Endothelial cell of umbilical vein (primary cell): ENCODE measurements around the gene MARK1. TPM values are rescaled to one million over a fixed set of nuclear protein-coding genes. Genes with fewer than 3 reads are reported as not detected.

Experiments
- BruUV-seq: library from RNA; stranded (reverse); fragments of 400-500 nt; replicated peaks from 2 replicates; lab custom pipeline; 2021; lab: Mats Ljungman, UMichigan
- CTCF ChIA-PET: fragments of 300-600, 350-600 bp; sonication (Branson Sonifier 250); formaldehyde crosslinking; loops from one replicate; lab custom pipeline; 2021; ENCODE audit warnings: antibody characterized with exemption, inconsistent platforms; lab: Charles Lee
- POLR2A ChIA-PET: fragments of 300-600, 350-600 bp; sonication (Branson Sonifier 250); formaldehyde crosslinking; loops from one replicate; lab custom pipeline; 2021; ENCODE audit warnings: antibody characterized with exemption, inconsistent platforms; lab: Charles Lee
- DNase-seq: peaks from one replicate; pipeline ENCODE4 v3.0.0-alpha.2; 2011; ENCODE audit warnings: low read depth, low spot score
- FAIRE-seq: peaks from 2 replicates; lab custom pipeline; 2011; peaks lifted over from hg19 to GRCh38; lab: Jason Lieb, UNC
- H2AFZ ChIP-seq: 2 replicates; pipeline ENCODE4 v1.6.0; 2012; ENCODE audit warnings: low read depth, low read length, control low read depth, inconsistent platforms
- H3K27ac ChIP-seq: 2 replicates; pipeline ENCODE4 v1.5.1; 2011; ENCODE audit warnings: low read depth, mild to moderate bottlenecking, control low read depth, low read length, moderate library complexity; ENCODE audit not compliant: insufficient read depth
- H3K27me3 ChIP-seq, 2 experiments: 2 replicates each; pipeline versions ENCODE4 v1.6.0 to v1.6.1; 2011; ENCODE audit warnings: low read length in 2 of 2, mixed read lengths in 1 of 2; ENCODE audit not compliant: control insufficient read depth in 2 of 2, insufficient read depth in 2 of 2
- H3K36me3 ChIP-seq, 2 experiments: 2 replicates in 1 of 2; 3 replicates in 1 of 2; pipeline ENCODE4 v1.5.1; 2011; ENCODE audit warnings: low read length in 2 of 2, mild to moderate bottlenecking in 1 of 2, moderate library complexity in 1 of 2; ENCODE audit not compliant: control insufficient read depth in 2 of 2, insufficient read depth in 2 of 2; ENCODE audit errors: extremely low read depth in 1 of 2
- H3K4me1 ChIP-seq: 3 replicates; pipeline ENCODE4 v1.5.1; 2011; ENCODE audit warnings: mild to moderate bottlenecking, low read length; ENCODE audit not compliant: control insufficient read depth, insufficient read depth; ENCODE audit errors: extremely low read depth
- H3K4me2 ChIP-seq: 2 replicates; pipeline ENCODE4 v1.6.1; 2011; ENCODE audit warnings: low read length, control low read depth, mixed read lengths; ENCODE audit not compliant: insufficient read depth
- H3K4me3 ChIP-seq, 3 experiments: fragments of 200-600 bp in 1 of 3; sonication (generic), shearing (Covaris generic) in 1 of 3; replicated peaks in 1 of 3; 2 replicates each; pipeline ENCODE4 v1.5.1; 2011 to 2016; ENCODE audit warnings: control low read depth in 3 of 3, low read length in 3 of 3, mild to moderate bottlenecking in 2 of 3, inconsistent platforms in 1 of 3, low read depth in 1 of 3, moderate library complexity in 1 of 3; ENCODE audit not compliant: insufficient read depth in 1 of 3
- H3K79me2 ChIP-seq: 2 replicates; pipeline ENCODE4 v1.6.0; 2012; ENCODE audit warnings: low read length, inconsistent platforms; ENCODE audit not compliant: control insufficient read depth, insufficient read depth
- H3K9ac ChIP-seq: replicated peaks from 2 replicates; pipeline ENCODE3; 2011; ENCODE audit warnings: low read length, control low read depth; ENCODE audit not compliant: insufficient read depth; ENCODE audit errors: extremely low read depth
- H3K9me1 ChIP-seq: replicated peaks from 3 replicates; pipeline ENCODE4 v1.6.0; 2011; ENCODE audit warnings: mild to moderate bottlenecking, low read length; ENCODE audit not compliant: control insufficient read depth, insufficient read depth; ENCODE audit errors: extremely low read depth
- H3K9me3 ChIP-seq: replicated peaks from 2 replicates; pipeline ENCODE4 v1.5.1; 2012; ENCODE audit warnings: low read length, inconsistent platforms; ENCODE audit not compliant: control insufficient read depth, insufficient read depth
- H4K20me1 ChIP-seq: replicated peaks from 2 replicates; pipeline ENCODE3; 2011; ENCODE audit warnings: mild to moderate bottlenecking, low read length; ENCODE audit not compliant: control insufficient read depth, insufficient read depth; ENCODE audit errors: extremely low read depth
- CTCF ChIP-seq, 2 donors: IDR thresholded peaks; 1 replicate in 1 of 2; 2 replicates in 1 of 2; pipeline ENCODE4 v1.5.1; 2011; ENCODE audit warnings: low read length in 2 of 2, mild to moderate bottlenecking in 2 of 2, moderate library complexity in 2 of 2, control low read depth in 1 of 2, inconsistent platforms in 1 of 2, low read depth in 1 of 2; ENCODE audit not compliant: insufficient read depth in 1 of 2; ENCODE audit errors: extremely low read depth in 1 of 2
- EZH2 ChIP-seq: IDR thresholded peaks from 2 replicates; pipeline ENCODE4 v1.6.1; 2012; ENCODE audit warnings: borderline replicate concordance, low read depth, mild to moderate bottlenecking, moderate library complexity, low read length, inconsistent platforms; ENCODE audit not compliant: severe bottlenecking
- FOS ChIP-seq: IDR thresholded peaks from 2 replicates; pipeline ENCODE4 v1.6.1; 2011; ENCODE audit warnings: mild to moderate bottlenecking, low read length, moderate library complexity, borderline replicate concordance; ENCODE audit not compliant: insufficient read depth
- GATA2 ChIP-seq: IDR thresholded peaks from 2 replicates; pipeline ENCODE4 v1.7.0; 2011; ENCODE audit warnings: low read depth, mild to moderate bottlenecking, moderate library complexity, mixed read lengths, low read length; ENCODE audit not compliant: insufficient read length, insufficient read depth
- JUN ChIP-seq: IDR thresholded peaks from 2 replicates; pipeline ENCODE4 v1.6.1; 2011; ENCODE audit warnings: borderline replicate concordance, low read depth; ENCODE audit not compliant: insufficient read length, insufficient read depth
- MAX ChIP-seq: IDR thresholded peaks from 2 replicates; pipeline ENCODE4 v1.6.1; 2011; ENCODE audit not compliant: insufficient read depth, insufficient read length
- MYC ChIP-seq: IDR thresholded peaks from one replicate; pipeline ENCODE4 v1.6.1; 2011; ENCODE audit warnings: mild to moderate bottlenecking, low read depth, low read length
- POLR2A ChIP-seq: IDR thresholded peaks from 2 replicates; pipeline ENCODE4 v1.6.1; 2012; ENCODE audit warnings: low read depth, mild to moderate bottlenecking, control low read depth, low read length
- POLR2AphosphoS5 ChIP-seq: IDR thresholded peaks from 2 replicates; pipeline ENCODE4 v1.6.1; 2012; ENCODE audit warnings: low read depth, mild to moderate bottlenecking, control low read depth, low read length, moderate library complexity; ENCODE audit not compliant: insufficient read depth
- dilution Hi-C: fragments of 300-500 bp; cut with MboI; formaldehyde crosslinking; loops from one replicate; pipeline ENCODE4 v1.15.0; 2019; ENCODE audit warnings: low sequenced_read_pairs; ENCODE audit not compliant: extremely low pct_ligation_motif_present
- intact Hi-C: fragments of 100-400 bp; cut with micrococcal nuclease; formaldehyde crosslinking; loops from one replicate; pipeline ENCODE4 v1.10.0; 2022
- polyA plus RNA-seq, 4 experiments: library from polyadenylated mRNA; depleted of rRNA in 3 of 4; stranded (reverse) in 3 of 4; unstranded in 1 of 4; fragments of >200 nt; gene quantifications; 2 replicates each; pipeline versions ENCODE4 v1.2.1 to v1.2.3, GENCODE V29; 2011 to 2012; ENCODE audit warnings: missing spikeins in 1 of 4
- total RNA-seq: library from RNA; stranded (reverse); gene quantifications from 2 replicates; pipeline ENCODE4 v1.2.3, GENCODE V29; 2021

MARK1 gene
- total and polyA plus RNA-seq, 2 donors (not counting 3 experiments of a cell fraction or from before 2014, with no cell fraction given) = 1.2 to 5.5 TPM

GRCh38 chr1:220579317-220579716 lies 51.4 kb downstream of the MARK1 start:
- ChIA-PET CTCF (no interaction called here), POLR2A (no interaction called here)
- no peak for DNase-seq
- Histone ChIP-seq H2AFZ (no peak overlapping the region), H3K9me3 (no peaks in the 10 kb centered on the region), H3K27ac (no peak overlapping the region), H3K36me3 (no peaks in the 10 kb centered on the region), H3K4me2 (no peak overlapping the region), H4K20me1 (no peaks in the 10 kb centered on the region), H3K9me1 (no peaks in the 10 kb centered on the region), H3K79me2 (no peaks in the 10 kb centered on the region), H3K4me1 (no peaks in the 10 kb centered on the region), H3K4me3 (no peak overlapping the region), H3K27me3 (no peaks in the 10 kb centered on the region), H3K9ac (no peak overlapping the region)
- TF ChIP-seq FOS = no peak
- no peak for TF ChIP-seq EZH2
- TF ChIP-seq MAX = no peak
- TF ChIP-seq JUN = no peak
- no peak for TF ChIP-seq POLR2A
- no peak for TF ChIP-seq GATA2
- TF ChIP-seq CTCF (IDR thresholded peaks at IDR 0.05; ENCODE audit: extremely low read depth in 1 of 2, insufficient read depth in 1 of 2, low read depth in 1 of 2, low read length in 2 of 2) = no peak
- no peak for TF ChIP-seq POLR2AphosphoS5
- TF ChIP-seq MYC = no peak
- no TSS peak for BruUV-seq
- dilution Hi-C loops (no loop called here), intact Hi-C loops (no loop called here)
- FAIRE-seq = no peak
